ENCODE data around the gene TNXB. TPM values are rescaled to one million over a fixed set of nuclear protein-coding genes. Genes with fewer than 3 reads are reported as not detected.

The TNXB gene
- total and polyA plus RNA-seq, 9 of the 15 experiments (the other 6 are each of a cell fraction or from before 2014, with no cell fraction given): 0.14 to 28.1 (median 12.4) TPM

- TF ChIP-seq CREB3 (tag; conservative IDR thresholded peaks at IDR 0.05; ENCODE audit: low read depth) (peak; percentile 81), MYC (IDR thresholded peaks at IDR 0.05; ENCODE audit: low read depth, low read length) (no peak), MYC (CRISPR knock-in tag; IDR thresholded peaks at IDR 0.05; ENCODE audit: borderline replicate concordance, low read depth) (0 out of 2 replicates have a peak, but pooled peaks have one; percentile 42), SMAD4 (CRISPR knock-in tag; conservative IDR thresholded peaks at IDR 0.05) (peak; percentile 76), RCOR1 (IDR thresholded peaks at IDR 0.05; ENCODE audit: borderline replicate concordance in 1 of 2, low read depth in 2 of 2, low read length in 2 of 2) (peak in 1 of 2 experiments; percentile 51; a peak in 1 of 4 replicates), SMARCA4 (IDR thresholded peaks at IDR 0.05) (peak; percentile 51; the same call in 1 of the 2 replicates), ID3 (CRISPR knock-in tag; IDR thresholded peaks at IDR 0.05) (no peak), ID3 (tag; IDR thresholded peaks at IDR 0.05) (peak; percentile 78), CREB1 (IDR thresholded peaks at IDR 0.05) (0 out of 2 replicates have a peak, but pooled peaks have one; percentile 6), CREB1 (CRISPR knock-in tag; IDR thresholded peaks at IDR 0.05) (no peak; the same call in 1 of the 2 replicates), FOXP1 (CRISPR knock-in tag; IDR thresholded peaks at IDR 0.05) (peak; percentile 42; the same call in 1 of the 2 replicates), TCF3 (CRISPR knock-in tag; IDR thresholded peaks at IDR 0.05) (peak; percentile 39; the same call in 1 of the 2 replicates), DPF2 (IDR thresholded peaks at IDR 0.05) (peak; percentile 60), ELF2 (CRISPR knock-in tag; IDR thresholded peaks at IDR 0.05) (peak; percentile 27; the same call in 1 of the 2 replicates), ERF (CRISPR knock-in tag; IDR thresholded peaks at IDR 0.05) (peak; percentile 80; the same call in 1 of the 2 replicates), ZBTB7A (IDR thresholded peaks at IDR 0.05; ENCODE audit: borderline replicate concordance, control insufficient read depth, low read depth, low read length) (peak; percentile 12; the same call in 1 of the 2 replicates), MTA3 (IDR thresholded peaks at IDR 0.05; ENCODE audit: borderline replicate concordance) (peak; percentile 59; the same call in 1 of the 2 replicates), BACH1 (tag; IDR thresholded peaks at IDR 0.05) (no peak), SOX6 (IDR thresholded peaks at IDR 0.05) (0 out of 2 replicates have a peak, but pooled peaks have one; percentile 35), NUFIP1 (IDR thresholded peaks at IDR 0.05; ENCODE audit: partially characterized antibody) (peak; percentile 37), MNT (conservative IDR thresholded peaks at IDR 0.05) (peak in 1 of 2 experiments; percentile 12; a peak in 1 of 4 replicates)
- TF ChIP-seq, protein P1, sequence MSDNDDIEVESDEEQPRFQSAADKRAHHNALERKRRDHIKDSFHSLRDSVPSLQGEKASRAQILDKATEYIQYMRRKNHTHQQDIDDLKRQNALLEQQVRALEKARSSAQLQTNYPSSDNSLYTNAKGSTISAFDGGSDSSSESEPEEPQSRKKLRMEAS (CRISPR knock-in tag; IDR thresholded peaks at IDR 0.05): peak; percentile 45
Measured at GRCh38 chr6:32045811-32046449, 63.2 kb downstream of the TNXB start (continued).

Measured in K562 (cell line).